GM13977 (cell line): Measurements from ENCODE around the gene ATXN1.

Experiments used
- DNase-seq: peaks from one replicate; pipeline ENCODE4 v3.0.0; 2012; ENCODE audit warnings: low spot score
- CTCF ChIP-seq: IDR thresholded peaks from 2 replicates; pipeline ENCODE4 v1.5.1; 2012; ENCODE audit warnings: mild to moderate bottlenecking, control low read depth; ENCODE audit not compliant: insufficient read depth; ENCODE audit errors: extremely low read depth, missing control alignments
- in situ Hi-C: fragments of 300-500 bp; cut with MboI; formaldehyde crosslinking; loops from one replicate; pipeline ENCODE4 v1.12.0; 2022; ENCODE audit warnings: low sequenced_read_pairs, low pct_unique_long_range_greater_than_20kb, mixed read lengths, inconsistent platforms; ENCODE audit not compliant: unreplicated experiment

Gene ATXN1

GRCh38 chr6:16258709-16259075 is 502.6 kb downstream of the ATXN1 start:
- in situ Hi-C loops = no loop called here
- no peak for DNase-seq
- TF ChIP-seq CTCF = no peak

GRCh38 chr6:16257999-16258708 is 503.1 kb downstream of the ATXN1 start:
- TF ChIP-seq CTCF = no peak
- no peak for DNase-seq
- in situ Hi-C loops = no loop called here

DNA sequence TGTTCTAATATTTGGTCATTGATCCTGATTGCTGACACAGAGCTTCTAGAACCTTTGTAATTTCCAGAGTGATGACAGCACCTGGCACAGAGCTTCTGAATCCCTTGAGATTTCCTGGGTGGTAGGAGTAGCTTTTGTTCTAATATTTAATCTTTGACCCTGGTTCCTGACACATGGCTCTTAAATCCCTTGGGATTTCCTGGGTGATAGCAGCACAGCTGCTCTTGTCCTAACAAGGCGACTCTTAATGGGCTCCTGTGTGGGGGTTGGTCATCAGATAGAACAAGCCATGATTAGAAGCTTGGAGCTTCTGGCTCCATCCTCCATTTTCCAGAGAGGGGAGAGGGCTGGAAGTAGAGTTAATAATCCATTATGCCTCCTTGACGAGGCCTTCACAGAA is 504.5 kb downstream of the ATXN1 start:
- no peak for TF ChIP-seq CTCF
- in situ Hi-C loops = no loop called here
- DNase-seq = no peak

- DNase-seq = no peak
- in situ Hi-C loops = no loop called here
- TF ChIP-seq CTCF = no peak
Measured at GRCh38 chr6:16254535-16254934, 506.7 kb downstream of the ATXN1 start.

GRCh38 chr6:16253399-16254144 is 507.7 kb downstream of the ATXN1 start:
- in situ Hi-C loops = no loop called here
- no peak for TF ChIP-seq CTCF

GRCh38 chr6:16252686-16253299 is 508.5 kb downstream of the ATXN1 start:
- DNase-seq = no peak
- TF ChIP-seq CTCF = no peak
- in situ Hi-C loops = no loop called here

More at GRCh38 chr6:16253399-16254144, 507.7 kb downstream of the ATXN1 start:
- no peak for DNase-seq
